Fibroblast of lung (primary cell): Measurements from ENCODE around the gene KIF4B. TPM values are rescaled to one million over a fixed set of nuclear protein-coding genes. Genes with fewer than 3 reads are reported as not detected.

ENCODE experiments used
- DNase-seq, 2 donors: peaks; one replicate each; pipeline versions ENCODE4 v3.0.0 to v3.0.0-alpha.2; 2010; ENCODE audit warnings: low read depth in 2 of 2
- H2AFZ ChIP-seq: 2 replicates; pipeline ENCODE4 v1.5.1; 2012; ENCODE audit warnings: low read length, control low read depth, inconsistent platforms
- H3K27ac ChIP-seq: 2 replicates; pipeline ENCODE4 v1.5.1; 2011; ENCODE audit warnings: low read length, control low read depth; ENCODE audit not compliant: insufficient read depth
- H3K27me3 ChIP-seq: 2 replicates; pipeline ENCODE4 v1.5.1; 2011; ENCODE audit warnings: mild to moderate bottlenecking, low read length; ENCODE audit not compliant: control insufficient read depth, insufficient read depth
- H3K36me3 ChIP-seq: 2 replicates; pipeline ENCODE4 v1.5.1; 2011; ENCODE audit warnings: low read length; ENCODE audit not compliant: control insufficient read depth, insufficient read depth
- H3K4me1 ChIP-seq: 2 replicates; pipeline ENCODE4 v1.5.1; 2011; ENCODE audit warnings: low read length; ENCODE audit not compliant: control insufficient read depth, insufficient read depth; ENCODE audit errors: extremely low read depth
- H3K4me2 ChIP-seq: 2 replicates; pipeline ENCODE4 v1.5.1; 2011; ENCODE audit warnings: low read length, control low read depth; ENCODE audit not compliant: insufficient read depth; ENCODE audit errors: extremely low read depth
- H3K4me3 ChIP-seq, 4 experiments: fragments of 200-600 bp in 1 of 4; sonication (generic) in 1 of 4; replicated peaks in 1 of 4; 2 replicates each; pipeline ENCODE4 v1.5.1; 2011 to 2016; ENCODE audit warnings: low read length in 4 of 4, low read depth in 3 of 4, mild to moderate bottlenecking in 3 of 4, control low read depth in 2 of 4, inconsistent platforms in 1 of 4, mixed read lengths in 1 of 4; ENCODE audit not compliant: insufficient read depth in 1 of 4; ENCODE audit errors: control extremely low read depth in 1 of 4
- H3K79me2 ChIP-seq: 2 replicates; pipeline ENCODE4 v1.5.1; 2012; ENCODE audit warnings: mild to moderate bottlenecking, low read length, inconsistent platforms; ENCODE audit not compliant: control insufficient read depth, insufficient read depth
- H3K9ac ChIP-seq: 2 replicates; pipeline ENCODE4 v1.5.1; 2011; ENCODE audit warnings: mild to moderate bottlenecking, low read length, control low read depth; ENCODE audit not compliant: insufficient read depth
- H3K9me3 ChIP-seq: 2 replicates; pipeline ENCODE4 v1.5.1; 2012; ENCODE audit warnings: low read depth, low read length; ENCODE audit not compliant: control insufficient read depth, insufficient read depth
- H4K20me1 ChIP-seq: 2 replicates; pipeline ENCODE4 v1.5.1; 2011; ENCODE audit warnings: low read length; ENCODE audit not compliant: control insufficient read depth, insufficient read depth; ENCODE audit errors: extremely low read depth
- CTCF ChIP-seq, 2 donors: IDR thresholded peaks in 1 of 2; conservative IDR thresholded peaks in 1 of 2; 1 replicate in 1 of 2; 2 replicates in 1 of 2; pipeline ENCODE4 v1.5.1; 2011 to 2012; ENCODE audit warnings: low read length in 2 of 2, control low read depth in 1 of 2, inconsistent platforms in 1 of 2, low read depth in 1 of 2, mild to moderate bottlenecking in 1 of 2
- EZH2 ChIP-seq: IDR thresholded peaks from 2 replicates; pipeline ENCODE4 v1.5.1; 2012; ENCODE audit warnings: low read length, control low read depth, mild to moderate bottlenecking; ENCODE audit errors: missing control alignments
- polyA plus RNA-seq, 2 donors: library from polyadenylated mRNA; depleted of rRNA in 1 of 2; stranded (reverse) in 1 of 2; unstranded in 1 of 2; fragments of >200 nt; gene quantifications; 2 replicates each; pipeline ENCODE4 v1.2.1, GENCODE V29; 2011 to 2012; ENCODE audit warnings: missing spikeins in 1 of 2
- total RNA-seq: library from RNA; depleted of rRNA; stranded (reverse); fragments of >200 nt; gene quantifications from 2 replicates; pipeline ENCODE4 v1.2.1, GENCODE V29; 2014

KIF4B gene
- total and polyA plus RNA-seq, 2 donors (not counting 1 experiment from before 2014, with no cell fraction given): under 0.01 to 0.01 TPM

DNA sequence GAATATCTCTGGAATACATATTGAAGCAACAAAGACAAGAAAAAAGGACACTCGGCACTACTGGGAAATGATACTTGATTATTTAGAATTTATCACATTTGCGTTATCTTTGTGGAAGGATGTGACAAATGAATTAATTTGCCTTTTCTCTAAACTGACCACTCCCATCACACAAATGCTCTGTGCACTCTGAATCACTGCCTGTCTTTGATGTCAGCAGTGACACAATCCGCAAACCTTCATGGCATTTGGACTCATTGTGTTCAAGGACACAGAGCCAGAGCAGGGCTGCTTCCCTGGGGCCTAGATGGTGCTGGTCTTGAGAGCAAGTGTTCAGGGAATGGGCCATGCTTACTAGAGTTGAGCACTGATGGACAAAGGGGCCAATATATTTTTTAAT, 4.9 kb upstream of the KIF4B start:
- Histone ChIP-seq H3K36me3 (no peaks in the 10 kb centered on the region), H2AFZ (no peak overlapping the region), H3K79me2 (no peaks in the 10 kb centered on the region), H3K27me3 (no peaks in the 10 kb centered on the region), H3K9ac (no peak overlapping the region), H4K20me1 (no peaks in the 10 kb centered on the region), H3K4me3 (no peak overlapping the region), H3K27ac (no peak overlapping the region), H3K4me2 (no peak overlapping the region), H3K4me1 (no peaks in the 10 kb centered on the region), H3K9me3 (no peaks in the 10 kb centered on the region)
- no peak for TF ChIP-seq CTCF (conservative IDR thresholded peaks at IDR 0.05 in 1 of 2, IDR thresholded peaks at IDR 0.05 in 1 of 2; ENCODE audit: low read depth in 1 of 2, low read length in 2 of 2)
- DNase-seq: peak in 1 of 2 donors; percentile 36

DNA sequence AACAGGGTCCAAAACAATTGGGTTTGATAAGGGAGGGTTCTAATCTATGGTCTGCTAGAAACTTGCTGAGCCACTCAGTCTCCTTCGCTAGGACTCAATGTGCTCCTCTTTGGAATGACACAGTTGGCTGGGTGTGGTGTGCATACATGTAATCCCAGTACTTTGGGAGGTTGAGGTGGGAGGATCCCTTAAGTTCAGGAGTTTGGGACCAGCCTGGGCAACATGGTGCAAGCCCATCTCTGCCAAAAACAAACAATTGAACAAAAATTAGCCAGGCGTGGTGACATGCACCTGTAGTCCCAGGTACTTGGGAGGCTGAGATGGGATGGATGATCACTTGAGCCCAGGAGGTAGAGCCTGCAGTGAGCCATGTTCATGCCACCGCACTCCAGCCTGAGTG, 2.7 kb upstream of the KIF4B start:
- TF ChIP-seq EZH2 (no peak), CTCF (conservative IDR thresholded peaks at IDR 0.05 in 1 of 2, IDR thresholded peaks at IDR 0.05 in 1 of 2; ENCODE audit: low read depth in 1 of 2, low read length in 2 of 2) (no peak)

DNA sequence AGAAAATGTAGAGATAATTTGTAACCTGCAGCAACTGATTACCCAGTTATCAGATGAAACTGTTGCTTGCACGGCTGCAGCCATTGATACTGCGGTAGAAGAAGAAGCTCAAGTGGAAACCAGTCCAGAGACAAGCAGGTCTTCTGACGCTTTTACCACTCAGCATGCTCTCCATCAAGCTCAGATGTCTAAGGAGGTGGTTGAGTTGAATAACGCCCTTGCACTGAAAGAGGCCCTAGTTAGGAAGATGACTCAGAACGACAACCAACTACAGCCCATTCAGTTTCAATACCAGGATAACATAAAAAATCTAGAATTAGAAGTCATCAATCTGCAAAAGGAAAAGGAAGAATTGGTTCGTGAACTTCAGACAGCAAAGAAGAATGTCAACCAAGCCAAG, 1.7 kb downstream of the KIF4B start:
- H3K4me3 ChIP-seq: no peak overlapping the region
- H2AFZ ChIP-seq: no peak overlapping the region
- no peak overlapping the region for H3K27ac ChIP-seq
- no peaks in the 10 kb centered on the region for H4K20me1 ChIP-seq
- H3K9ac ChIP-seq: no peak overlapping the region
- H3K27me3 ChIP-seq: no peaks in the 10 kb centered on the region
- H3K9me3 ChIP-seq: no peaks in the 10 kb centered on the region
- no peak for DNase-seq
- H3K79me2 ChIP-seq: no peaks in the 10 kb centered on the region
- no peaks in the 10 kb centered on the region for H3K36me3 ChIP-seq
- no peak overlapping the region for H3K4me2 ChIP-seq
- H3K4me1 ChIP-seq: no peaks in the 10 kb centered on the region
- TF ChIP-seq CTCF (conservative IDR thresholded peaks at IDR 0.05 in 1 of 2, IDR thresholded peaks at IDR 0.05 in 1 of 2; ENCODE audit: low read depth in 1 of 2, low read length in 2 of 2) (no peak), EZH2 (no peak)

More for the DNA sequence above, 2.7 kb upstream of the KIF4B start:
- Histone ChIP-seq H4K20me1 (no peaks in the 10 kb centered on the region), H3K27ac (no peak overlapping the region), H2AFZ (no peak overlapping the region), H3K79me2 (no peaks in the 10 kb centered on the region), H3K4me1 (no peaks in the 10 kb centered on the region), H3K27me3 (no peaks in the 10 kb centered on the region), H3K36me3 (no peaks in the 10 kb centered on the region), H3K4me2 (no peak overlapping the region), H3K9me3 (no peaks in the 10 kb centered on the region), H3K9ac (no peak overlapping the region), H3K4me3 (no peak overlapping the region)
- no peak for DNase-seq
